IMR-90 (cell line): ENCODE results near the gene PTH1R. TPM values are rescaled to one million over a fixed set of nuclear protein-coding genes. Genes with fewer than 3 reads are reported as not detected.

ENCODE experiments used
- ATAC-seq: fragments of 200-7000 bp; cut with Tn5 transposase; 2 replicates; pipeline ENCODE4 v1.9.1; 2020; ENCODE audit warnings: low read depth, mild to moderate bottlenecking, moderate library complexity
- BruUV-seq: library from RNA; stranded (reverse); fragments of 400-500 nt; replicated peaks from 2 replicates; lab custom pipeline; 2021; lab: Mats Ljungman, UMichigan
- CTCF ChIA-PET: fragments of 300-600 bp; formaldehyde crosslinking; extraction: SDS; loops from one replicate; lab custom pipeline; 2021; ENCODE audit warnings: antibody characterized with exemption; lab: Yijun Ruan, JAX
- POLR2A ChIA-PET: fragments of 300-600 bp; sonication (Branson Sonifier 250); formaldehyde crosslinking; loops from one replicate; lab custom pipeline; 2022; ENCODE audit warnings: antibody characterized with exemption; ENCODE audit not compliant: unreplicated experiment; lab: Charles Lee
- DNase-seq: peaks from one replicate; pipeline ENCODE4 v3.0.0; 2013
- H2AFZ ChIP-seq: replicated peaks from 2 replicates; pipeline ENCODE3; 2013; ENCODE audit warnings: low read length, mild to moderate bottlenecking; ENCODE audit not compliant: poor library complexity
- H2AK5ac ChIP-seq: 2 replicates; pipeline ENCODE4 v1.6.1; 2013; ENCODE audit warnings: low read depth, low read length, inconsistent platforms
- H2AK9ac ChIP-seq: replicated peaks from 2 replicates; pipeline ENCODE3; 2013; ENCODE audit warnings: mild to moderate bottlenecking, low read depth, low read length, moderate library complexity; ENCODE audit not compliant: poor library complexity
- H2BK120ac ChIP-seq: 2 replicates; pipeline ENCODE4 v1.6.1; 2013; ENCODE audit warnings: low read depth, low read length, inconsistent platforms
- H2BK15ac ChIP-seq: 3 replicates; pipeline ENCODE4 v1.6.1; 2013; ENCODE audit warnings: low read depth, low read length, inconsistent platforms
- H2BK20ac ChIP-seq: 2 replicates; pipeline ENCODE4 v1.6.1; 2013; ENCODE audit warnings: low read depth, mild to moderate bottlenecking, inconsistent platforms, low read length, moderate library complexity
- H2BK5ac ChIP-seq: 2 replicates; pipeline ENCODE4 v1.6.1; 2013; ENCODE audit warnings: mild to moderate bottlenecking, low read depth, low read length, inconsistent platforms; ENCODE audit not compliant: poor library complexity, severe bottlenecking
- H3K14ac ChIP-seq: replicated peaks from 2 replicates; pipeline ENCODE4 v1.6.1; 2013; ENCODE audit warnings: low read depth, low read length, inconsistent platforms
- H3K18ac ChIP-seq: 2 replicates; pipeline ENCODE4 v1.6.1; 2013; ENCODE audit warnings: low read depth, low read length, control low read depth
- H3K23ac ChIP-seq: 2 replicates; pipeline ENCODE4 v1.6.1; 2013; ENCODE audit warnings: low read depth, low read length, inconsistent platforms
- H3K27ac ChIP-seq: 2 replicates; pipeline ENCODE4 v1.5.1; 2013; ENCODE audit warnings: mild to moderate bottlenecking, control low read depth, low read length; ENCODE audit not compliant: insufficient read depth
- H3K27me3 ChIP-seq: 2 replicates; pipeline ENCODE4 v1.6.1; 2013; ENCODE audit warnings: low read length; ENCODE audit not compliant: control insufficient read depth, insufficient read depth
- H3K36me3 ChIP-seq: 2 replicates; pipeline ENCODE4 v1.6.1; 2013; ENCODE audit warnings: low read length, mixed read lengths; ENCODE audit not compliant: control insufficient read depth, insufficient read depth
- H3K4ac ChIP-seq: 2 replicates; pipeline ENCODE4 v1.6.1; 2013; ENCODE audit warnings: low read depth, low read length, inconsistent platforms
- H3K4me1 ChIP-seq: 2 replicates; pipeline ENCODE4 v1.6.1; 2013; ENCODE audit warnings: low read length, mixed read lengths; ENCODE audit not compliant: control insufficient read depth, insufficient read depth
- H3K4me2 ChIP-seq: 2 replicates; pipeline ENCODE4 v1.6.1; 2013; ENCODE audit warnings: low read depth, mild to moderate bottlenecking, control low read depth, low read length, moderate library complexity
- H3K4me3 ChIP-seq: 2 replicates; pipeline ENCODE4 v1.5.1; 2013; ENCODE audit warnings: low read depth, mild to moderate bottlenecking, control low read depth, low read length, moderate library complexity; ENCODE audit not compliant: insufficient read depth
- H3K56ac ChIP-seq: 2 replicates; pipeline ENCODE4 v1.6.1; 2013; ENCODE audit warnings: low read length, inconsistent platforms; ENCODE audit not compliant: insufficient read depth; ENCODE audit errors: extremely low read depth
- H3K79me1 ChIP-seq, 2 experiments: 2 replicates each; pipeline ENCODE4 v1.6.1; 2013; ENCODE audit warnings: low read length in 2 of 2, inconsistent platforms in 1 of 2, low read depth in 1 of 2
- H3K9ac ChIP-seq: 2 replicates; pipeline ENCODE4 v1.6.1; 2013; ENCODE audit warnings: low read depth, low read length, control low read depth
- H3K9me1 ChIP-seq: 2 replicates; pipeline ENCODE4 v1.6.1; 2013; ENCODE audit warnings: low read length, inconsistent platforms; ENCODE audit not compliant: insufficient read depth
- H3K9me3 ChIP-seq: 2 replicates; pipeline ENCODE4 v1.6.1; 2013; ENCODE audit warnings: low read length; ENCODE audit not compliant: control insufficient read depth, insufficient read depth
- H4K20me1 ChIP-seq: 2 replicates; pipeline ENCODE4 v1.6.1; 2013; ENCODE audit warnings: low read length, inconsistent platforms; ENCODE audit not compliant: insufficient read depth
- H4K5ac ChIP-seq: 2 replicates; pipeline ENCODE4 v1.6.1; 2013; ENCODE audit warnings: mild to moderate bottlenecking, low read depth, low read length, control low read depth
- H4K8ac ChIP-seq, 2 experiments: 2 replicates each; pipeline ENCODE4 v1.6.1; 2013; ENCODE audit warnings: low read depth in 2 of 2, low read length in 2 of 2, control low read depth in 1 of 2, inconsistent platforms in 1 of 2
- H4K91ac ChIP-seq: 2 replicates; pipeline ENCODE4 v1.6.1; 2013; ENCODE audit warnings: low read depth, low read length, inconsistent platforms; ENCODE audit not compliant: insufficient read depth
- BHLHE40 ChIP-seq: fragments of 150-350 bp; IDR thresholded peaks from 2 replicates; pipeline ENCODE4 v1.6.1; 2016; ENCODE audit warnings: mild to moderate bottlenecking, low read depth, low read length
- MAFK ChIP-seq: IDR thresholded peaks from 2 replicates; pipeline ENCODE4 v1.6.1; 2012; ENCODE audit warnings: low read depth, low read length, improper control_type of control experiment
- MAZ ChIP-seq: IDR thresholded peaks from 2 replicates; pipeline ENCODE4 v1.6.1; 2012; ENCODE audit warnings: low read depth, mild to moderate bottlenecking, low read length, improper control_type of control experiment, moderate library complexity, borderline replicate concordance
- POLR2A ChIP-seq: IDR thresholded peaks from 2 replicates; pipeline ENCODE4 v1.6.1; 2012; ENCODE audit warnings: mild to moderate bottlenecking, low read depth, low read length
- RFX5 ChIP-seq: IDR thresholded peaks from 2 replicates; pipeline ENCODE4 v1.8.0; 2012; ENCODE audit warnings: low read depth, mild to moderate bottlenecking, low read length, moderate library complexity
- SMC3 ChIP-seq: fragments of 150-350 bp; IDR thresholded peaks from 2 replicates; pipeline ENCODE4 v1.6.1; 2016; ENCODE audit warnings: low read depth, mild to moderate bottlenecking, antibody characterized with exemption, low read length, moderate library complexity
- WGBS, 2 experiments: methylation state at CpG; one replicate each; pipeline versions ENCODE4 v1.1.5 to v1.1.7; 2013; ENCODE audit warnings: missing lambda C conversion rate in 2 of 2; ENCODE audit not compliant: insufficient read length in 1 of 2; ENCODE audit errors: extremely low coverage in 2 of 2; 5-methylcytosine and 5-hydroxymethylcytosine counted together
- dilution Hi-C: fragments of 300-500 bp; cut with HindIII; formaldehyde crosslinking; loops from one replicate; pipeline ENCODE4 v1.14.3; 2018; ENCODE audit warnings: low sequenced_read_pairs; ENCODE audit not compliant: unreplicated experiment
- in situ Hi-C: fragments of 300-500 bp; cut with MboI; formaldehyde crosslinking; loops from 3 replicates; pipeline ENCODE4 v1.14.3; 2019; ENCODE audit warnings: low sequenced_read_pairs, inconsistent platforms, mixed read lengths
- intact Hi-C: fragments of 100-400 bp; cut with micrococcal nuclease; formaldehyde crosslinking; loops from 2 replicates; pipeline ENCODE4 v1.10.0; 2022
- polyA plus RNA-seq, 3 experiments: library from polyadenylated mRNA; depleted of rRNA; stranded (reverse); fragments of >200 nt; gene quantifications; 2 replicates each; pipeline ENCODE4 v1.2.3, GENCODE V29; 2012; ENCODE audit warnings: low replicate concordance in 1 of 3
- total RNA-seq: library from RNA; depleted of rRNA; stranded (reverse); fragments of >200 nt; gene quantifications from 2 replicates; pipeline ENCODE4 v1.2.3, GENCODE V29; 2012
- TF ChIP-seq, protein P1 (sequence below): conservative IDR thresholded peaks from 2 replicates; pipeline ENCODE4 v1.5.1; 2012; ENCODE audit warnings: mild to moderate bottlenecking, low read depth, low read length, improper control_type of control experiment
- TF ChIP-seq, protein P2 (sequence below): fragments of 150-350 bp; IDR thresholded peaks from 2 replicates; pipeline ENCODE4 v1.6.1; 2017; ENCODE audit warnings: mild to moderate bottlenecking, antibody characterized with exemption, low read length, low read depth

PTH1R gene
- total and polyA plus RNA-seq, 2 of the 4 experiments (the other 2 are of a cell fraction) = 0.15 to 0.18 TPM

DNA sequence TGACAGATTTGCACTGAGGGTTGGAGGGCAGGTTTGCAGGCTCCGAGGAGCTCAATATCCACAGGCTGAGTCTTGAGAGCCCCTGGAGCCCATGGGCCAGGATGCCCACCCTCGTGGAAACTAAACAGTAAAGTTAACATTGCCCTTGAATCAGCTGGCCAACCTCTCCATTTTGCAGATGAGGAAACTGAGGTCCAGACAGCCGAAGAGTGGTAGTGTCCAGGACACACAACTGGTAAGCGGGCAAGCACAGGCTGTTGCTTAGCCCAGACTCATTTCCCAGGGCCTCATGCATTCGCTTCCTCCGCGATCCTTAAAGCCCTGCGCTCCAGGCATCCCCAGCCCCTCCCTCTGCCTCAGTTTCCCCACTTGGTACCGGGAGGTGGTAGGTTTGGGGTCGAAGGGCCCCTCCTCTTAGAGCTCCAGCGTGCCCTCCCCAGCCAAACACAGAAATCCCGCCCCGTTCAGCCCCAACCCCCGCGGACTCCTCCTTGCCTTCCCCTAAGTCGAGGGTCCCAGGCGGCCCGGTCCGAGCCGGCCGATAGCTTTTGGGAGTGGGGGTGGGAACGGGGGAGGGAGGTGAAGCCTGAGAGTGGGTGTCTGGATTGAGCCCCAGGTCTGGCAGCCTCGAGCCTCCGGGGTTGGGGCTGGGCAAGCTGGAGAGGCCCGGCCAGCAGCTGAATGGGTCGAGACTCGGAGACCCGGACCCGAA lies 3.5 kb downstream of the PTH1R start:
- H2BK15ac ChIP-seq = no peak overlapping the region
- H3K79me1 ChIP-seq = no peaks in the 10 kb centered on the region
- no peaks in the 10 kb centered on the region for H4K20me1 ChIP-seq
- H3K36me3 ChIP-seq = no peaks in the 10 kb centered on the region
- no peak overlapping the region; the same call in 1 of the 2 replicates for H3K4me2 ChIP-seq
- H2AK5ac ChIP-seq = no peak overlapping the region
- H2BK5ac ChIP-seq = no peak overlapping the region
- no TSS peak for BruUV-seq
- H3K9me1 ChIP-seq = 0 out of 2 replicates have a peak, but pooled peaks cover 2% of the 10 kb centered on the region
- H2BK20ac ChIP-seq = no peak overlapping the region
- WGBS, 2 experiments = 30% methylated on average over 4 of the region's 29 CpGs; no CpG with 5 or more reads in 1 of the 2 experiments
- no peak overlapping the region for H3K27ac ChIP-seq
- ChIA-PET POLR2A (no interaction called here), CTCF (no interaction called here)
- TF ChIP-seq BHLHE40 (no peak), MAFK (no peak), POLR2A (no peak), MAZ (no peak), SMC3 (no peak), RFX5 (no peak)
- TF ChIP-seq, protein P1, sequence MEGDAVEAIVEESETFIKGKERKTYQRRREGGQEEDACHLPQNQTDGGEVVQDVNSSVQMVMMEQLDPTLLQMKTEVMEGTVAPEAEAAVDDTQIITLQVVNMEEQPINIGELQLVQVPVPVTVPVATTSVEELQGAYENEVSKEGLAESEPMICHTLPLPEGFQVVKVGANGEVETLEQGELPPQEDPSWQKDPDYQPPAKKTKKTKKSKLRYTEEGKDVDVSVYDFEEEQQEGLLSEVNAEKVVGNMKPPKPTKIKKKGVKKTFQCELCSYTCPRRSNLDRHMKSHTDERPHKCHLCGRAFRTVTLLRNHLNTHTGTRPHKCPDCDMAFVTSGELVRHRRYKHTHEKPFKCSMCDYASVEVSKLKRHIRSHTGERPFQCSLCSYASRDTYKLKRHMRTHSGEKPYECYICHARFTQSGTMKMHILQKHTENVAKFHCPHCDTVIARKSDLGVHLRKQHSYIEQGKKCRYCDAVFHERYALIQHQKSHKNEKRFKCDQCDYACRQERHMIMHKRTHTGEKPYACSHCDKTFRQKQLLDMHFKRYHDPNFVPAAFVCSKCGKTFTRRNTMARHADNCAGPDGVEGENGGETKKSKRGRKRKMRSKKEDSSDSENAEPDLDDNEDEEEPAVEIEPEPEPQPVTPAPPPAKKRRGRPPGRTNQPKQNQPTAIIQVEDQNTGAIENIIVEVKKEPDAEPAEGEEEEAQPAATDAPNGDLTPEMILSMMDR = no peak
- TF ChIP-seq, protein P2, sequence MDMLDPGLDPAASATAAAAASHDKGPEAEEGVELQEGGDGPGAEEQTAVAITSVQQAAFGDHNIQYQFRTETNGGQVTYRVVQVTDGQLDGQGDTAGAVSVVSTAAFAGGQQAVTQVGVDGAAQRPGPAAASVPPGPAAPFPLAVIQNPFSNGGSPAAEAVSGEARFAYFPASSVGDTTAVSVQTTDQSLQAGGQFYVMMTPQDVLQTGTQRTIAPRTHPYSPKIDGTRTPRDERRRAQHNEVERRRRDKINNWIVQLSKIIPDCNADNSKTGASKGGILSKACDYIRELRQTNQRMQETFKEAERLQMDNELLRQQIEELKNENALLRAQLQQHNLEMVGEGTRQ = no peak
- no peak overlapping the region for H3K14ac ChIP-seq
- no peak overlapping the region for H4K5ac ChIP-seq
- no peak overlapping the region for H3K18ac ChIP-seq
- no peak overlapping the region for H2BK120ac ChIP-seq
- H3K4me1 ChIP-seq = no peaks in the 10 kb centered on the region
- in situ Hi-C loops = loop anchor here (25.0 kb wide), 1 partner anchor 394 kb away; the partner anchor contains the start of gene RTP3
- DNase-seq (no peak), ATAC-seq (no peak)
- H3K4me3 ChIP-seq = no peak overlapping the region
- H3K56ac ChIP-seq = no peak overlapping the region
- no peak overlapping the region for H3K23ac ChIP-seq
- no peak overlapping the region for H4K8ac ChIP-seq
- H3K9ac ChIP-seq = no peak overlapping the region
- H4K91ac ChIP-seq = no peak overlapping the region
- H2AFZ ChIP-seq = peak overlapping the region; percentile 72
- H3K4ac ChIP-seq = no peak overlapping the region
- H3K27me3 ChIP-seq = peaks cover 53% of the 10 kb centered on the region
- intact Hi-C loops = no loop called here
- H3K9me3 ChIP-seq = no peaks in the 10 kb centered on the region
- peak overlapping the region; percentile 70 for H2AK9ac ChIP-seq
- dilution Hi-C loops = no loop called here
